HG03095 (cell line): ENCODE measurements around the gene CAD.
"Not testable (repeated sequence)": the region's sequence is repeated elsewhere in the genome, so short reads cannot be mapped to it uniquely, and the experiment has no call there.

Experiments used
- ATAC-seq: cut with Tn5 transposase; IDR thresholded peaks from one replicate; pipeline ENCODE4 v1.9.1; 2021; ENCODE audit warnings: moderate library complexity; ENCODE audit not compliant: unreplicated experiment

Gene CAD

GRCh38 chr2:27217173-27218121, at the start of gene CAD:
TSS of gene CAD (plus strand) at chr2:27217369. CDS start at chr2:27217552, 183 bp downstream.
- peak; percentile 85 for ATAC-seq

DNA sequence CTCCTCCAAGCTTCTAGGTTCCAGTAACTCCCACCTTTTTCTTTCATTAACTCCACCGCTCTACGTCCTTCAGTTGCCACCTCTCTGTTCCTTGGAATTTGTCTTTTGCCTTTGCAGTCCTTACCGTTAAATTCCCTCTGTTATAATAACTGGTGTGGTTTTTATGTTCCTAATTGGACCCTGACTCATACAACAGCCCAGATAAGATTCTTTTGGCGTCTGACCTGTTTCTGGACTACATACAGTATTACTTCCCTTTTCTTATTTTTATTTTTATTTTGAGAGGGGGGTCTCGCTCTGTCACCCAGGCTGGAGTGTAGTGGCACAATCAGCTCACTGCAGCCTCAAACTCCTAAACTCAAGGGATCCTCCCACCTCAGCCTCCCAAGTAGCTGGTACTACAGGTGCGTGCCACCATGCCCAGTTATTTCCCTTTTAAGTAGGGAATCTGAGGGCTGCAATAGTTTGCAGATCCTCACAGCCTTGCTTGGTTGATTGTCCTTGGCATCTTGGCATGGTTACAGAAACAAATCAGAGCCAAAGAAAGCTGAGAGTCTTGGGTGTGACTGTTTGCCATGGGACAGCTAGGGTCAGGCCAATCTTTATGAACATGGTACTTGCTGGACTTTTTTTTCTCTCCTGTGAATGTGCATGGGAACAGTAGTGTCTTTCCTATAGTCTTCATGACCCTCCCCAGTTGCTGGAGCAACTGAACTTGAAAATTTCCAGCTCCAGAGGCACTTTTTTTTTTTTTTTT, 46.4 kb upstream of the CAD start:
- no peak for ATAC-seq

- ATAC-seq: no peak
Observed at GRCh38 chr2:27171351-27171848, 45.8 kb upstream of the CAD start.

GRCh38 chr2:27174638-27175037, 42.5 kb upstream of the CAD start:
- no peak for ATAC-seq

- no peak for ATAC-seq
Observed at GRCh38 chr2:27175330-27175729, 41.8 kb upstream of the CAD start.

DNA sequence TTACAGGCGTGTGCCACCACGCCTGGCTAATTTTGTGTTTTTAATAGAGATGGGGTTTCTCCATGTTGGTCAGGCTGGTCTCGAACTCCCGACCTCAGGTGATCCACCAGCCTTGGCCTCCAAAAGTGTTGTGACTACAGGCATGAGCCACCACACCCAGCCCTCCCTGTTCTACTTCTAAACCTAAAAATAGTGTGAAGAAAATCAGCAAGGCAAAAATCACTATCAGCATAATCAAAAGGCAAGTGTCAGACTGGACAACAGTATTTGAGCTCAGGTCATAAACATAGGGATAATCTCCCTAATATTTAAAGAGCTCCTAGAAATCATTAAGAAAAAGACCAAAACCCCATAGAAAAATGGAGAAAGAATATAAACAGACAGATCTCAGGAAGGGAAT, 41.4 kb upstream of the CAD start:
- not testable (repeated sequence) for ATAC-seq

DNA sequence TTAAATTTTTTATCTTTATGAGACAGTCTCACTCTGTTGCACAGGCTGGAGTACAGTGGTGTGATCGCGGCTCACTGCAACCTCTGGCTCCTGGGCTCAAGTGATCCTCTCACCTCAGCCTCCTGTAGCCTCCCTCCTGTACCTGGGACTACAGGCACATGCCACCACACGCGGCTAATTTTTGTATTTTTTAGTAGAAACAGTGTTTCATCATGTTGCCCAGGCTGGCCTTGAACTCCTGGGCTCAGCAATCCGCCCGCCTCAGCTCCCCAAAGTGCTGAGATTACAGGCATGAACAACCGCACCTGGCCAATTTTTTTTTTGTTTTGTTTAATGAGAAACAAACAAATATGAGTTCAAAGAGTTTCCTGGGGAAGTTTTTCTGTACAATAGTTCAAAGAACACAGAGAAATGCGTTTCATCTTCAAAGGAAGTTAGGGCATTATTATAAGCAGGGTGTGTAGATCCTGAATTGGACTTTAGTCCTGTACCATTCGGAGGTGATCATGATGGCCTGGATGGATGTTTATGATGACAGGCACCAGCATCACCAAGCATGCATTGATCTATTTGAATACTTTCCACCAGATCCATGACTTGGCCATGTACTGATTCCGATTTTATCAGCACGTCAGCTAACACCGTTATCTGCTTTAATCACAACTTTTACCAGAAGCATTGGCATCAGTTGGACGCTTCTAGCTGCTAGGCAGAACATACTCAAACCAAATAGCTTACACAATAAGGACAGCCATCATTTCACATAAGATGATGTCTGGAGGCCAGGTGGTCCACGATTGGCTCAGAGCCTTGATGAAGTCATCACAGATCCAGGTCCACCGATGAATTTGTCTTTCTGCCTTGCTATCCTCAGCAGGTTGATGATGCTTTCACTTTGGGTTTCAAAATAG, 39.5 kb upstream of the CAD start:
- no peak for ATAC-seq

DNA sequence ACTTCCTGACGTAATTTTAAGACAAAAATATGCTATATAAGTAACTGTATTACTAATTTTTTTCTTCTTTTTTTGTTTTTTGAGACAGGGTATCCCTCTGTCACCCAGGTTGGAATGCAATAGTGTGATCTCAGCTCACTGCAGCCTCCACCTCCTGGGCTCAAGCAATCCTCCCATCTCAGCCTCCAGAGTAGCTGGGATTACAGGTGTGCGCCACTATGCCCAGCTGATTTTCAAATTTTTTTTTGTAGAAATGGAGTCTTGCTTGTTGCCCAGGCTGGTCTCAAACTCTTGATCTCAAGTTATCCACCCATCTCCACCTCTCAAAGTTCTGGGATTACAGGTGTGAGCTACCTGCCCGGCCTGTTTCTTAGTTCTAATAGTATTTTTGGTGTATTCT, 38.7 kb upstream of the CAD start:
- ATAC-seq: no peak

GRCh38 chr2:27179344-27180000, 37.7 kb upstream of the CAD start:
- no peak for ATAC-seq

DNA sequence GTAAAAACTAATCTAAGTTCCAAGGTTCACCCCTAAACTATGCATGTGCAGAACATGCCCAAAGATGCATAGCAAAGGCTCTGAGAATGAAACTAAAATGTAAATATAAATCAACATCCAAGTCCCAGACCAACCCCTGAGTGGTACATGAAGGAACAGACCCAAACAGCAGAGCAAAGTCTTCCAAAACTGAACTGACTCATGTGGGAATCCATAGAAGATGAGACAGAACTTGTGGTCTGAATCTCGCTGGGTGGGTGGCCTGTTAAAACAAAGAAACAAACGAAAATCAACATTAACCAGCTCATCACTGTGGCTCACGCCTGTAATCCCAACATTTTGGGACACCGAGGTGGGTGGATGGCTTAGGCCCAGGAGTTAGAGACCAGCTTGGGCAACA, 34.8 kb upstream of the CAD start:
- no peak for ATAC-seq

GRCh38 chr2:27184115-27184514, 33.1 kb upstream of the CAD start:
- no peak for ATAC-seq

GRCh38 chr2:27185331-27186026, 31.7 kb upstream of the CAD start:
- ATAC-seq: no peak

DNA sequence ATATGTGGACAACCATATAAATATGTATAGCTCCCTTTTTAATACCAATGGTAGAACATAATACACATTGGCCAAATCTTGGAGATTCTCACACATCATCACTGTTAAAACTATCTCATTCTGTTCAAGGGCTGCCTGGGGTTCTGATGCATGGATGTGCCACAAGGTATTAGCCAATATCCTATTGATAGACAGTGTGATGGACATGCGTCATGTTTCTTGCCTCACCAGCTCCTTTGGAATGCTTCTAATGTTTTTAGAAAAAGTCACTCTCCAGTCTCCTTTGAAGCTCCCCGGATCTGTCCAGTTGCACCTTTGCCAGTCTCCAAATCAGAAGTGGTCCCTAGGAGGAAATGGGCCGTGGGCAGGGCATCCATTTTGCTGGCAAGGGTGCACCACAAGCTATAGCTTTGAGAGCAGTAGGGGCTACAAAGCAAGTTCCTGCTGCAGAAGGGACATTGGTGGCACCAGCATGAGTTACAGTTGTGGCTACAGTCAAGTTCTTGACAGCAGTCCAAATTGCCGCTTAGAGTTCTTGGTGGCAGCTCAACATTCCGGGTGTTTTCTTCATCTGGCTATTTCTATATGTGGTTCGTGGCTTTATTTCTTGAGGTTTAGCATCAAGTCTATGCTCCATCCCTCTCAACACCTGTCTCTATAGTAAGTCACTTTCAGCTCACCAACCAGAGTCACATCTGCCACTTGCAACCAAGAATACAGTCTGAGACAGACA, 30.4 kb upstream of the CAD start:
- no peak for ATAC-seq

- ATAC-seq: no peak
Observed at GRCh38 chr2:27189989-27190388, 27.2 kb upstream of the CAD start.

DNA sequence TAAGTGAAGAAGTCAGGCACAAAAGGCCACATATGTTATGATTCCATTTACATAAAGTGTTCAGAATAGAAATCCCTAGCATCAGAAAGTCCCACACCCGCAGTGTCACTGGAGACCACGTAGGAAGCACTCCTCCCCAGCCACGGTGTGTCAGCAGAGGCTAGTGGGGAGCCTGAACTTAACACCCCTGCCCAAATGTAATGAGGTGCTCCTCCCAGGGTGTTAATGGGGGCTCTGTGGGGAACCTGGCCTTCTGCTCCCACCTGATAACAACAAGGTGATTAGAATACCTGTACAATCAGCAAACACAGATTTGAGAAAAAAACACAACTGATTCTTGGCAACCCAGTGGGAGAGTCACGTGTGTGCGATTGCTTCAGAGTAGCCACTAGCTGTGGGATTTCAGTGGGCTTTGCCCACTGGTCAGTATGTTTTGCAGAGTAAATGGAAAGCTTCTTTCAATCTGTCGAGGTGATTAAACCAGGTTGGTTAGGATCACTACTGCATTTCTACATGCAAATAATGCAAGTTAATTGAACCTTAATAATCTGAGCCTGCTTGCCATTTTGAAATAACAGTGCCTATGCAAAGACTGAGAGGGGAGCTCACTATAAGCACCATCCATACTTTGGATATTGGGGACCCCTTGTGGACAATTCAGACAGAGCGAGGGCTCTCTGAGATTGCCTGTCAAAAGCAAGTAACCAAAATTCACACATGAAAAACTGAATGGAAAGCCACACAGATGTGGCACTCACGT, 25.9 kb upstream of the CAD start:
- no peak for ATAC-seq

GRCh38 chr2:27194538-27195354, 22.4 kb upstream of the CAD start:
- ATAC-seq: no peak

DNA sequence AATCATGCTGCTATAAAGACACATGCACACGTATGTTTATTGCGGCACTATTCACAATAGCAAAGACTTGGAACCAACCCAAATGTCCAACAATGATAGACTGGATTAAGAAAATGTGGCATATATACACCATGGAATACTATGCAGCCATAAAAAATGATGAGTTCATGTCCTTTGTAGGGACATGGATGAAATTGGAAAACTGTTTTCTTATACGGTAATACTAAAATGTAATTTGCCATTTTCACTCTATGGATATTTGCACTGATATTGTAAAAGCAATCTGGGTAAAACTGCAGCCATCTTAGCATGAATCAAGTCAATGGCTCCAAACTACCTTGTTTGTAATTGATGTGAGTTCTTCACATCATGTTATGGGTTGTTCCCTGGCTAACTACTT, 21.4 kb upstream of the CAD start:
- ATAC-seq: not testable (repeated sequence)
